ENCODE data around the gene CMPK2.

CMPK2 gene

DNA sequence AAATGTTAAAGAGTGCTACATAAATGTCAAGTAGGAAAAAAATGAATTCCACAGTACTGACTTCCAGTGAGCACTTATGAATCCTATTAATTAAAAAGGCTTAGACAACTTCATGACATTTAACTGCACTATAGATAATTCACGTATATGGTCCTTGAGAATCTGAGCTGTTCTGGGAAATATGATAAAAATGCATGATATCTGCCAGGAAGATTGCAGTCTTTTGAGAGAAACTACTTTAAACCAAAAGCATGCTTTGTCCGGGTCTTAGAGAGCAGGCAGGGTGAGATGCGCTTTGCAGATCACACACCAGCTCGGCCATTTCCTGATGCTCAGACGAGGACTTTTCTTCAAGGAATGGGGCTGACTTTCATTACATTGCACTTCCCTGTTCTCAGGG, 42.6 kb downstream of the CMPK2 start:
- TF ChIP-seq, protein P1, sequence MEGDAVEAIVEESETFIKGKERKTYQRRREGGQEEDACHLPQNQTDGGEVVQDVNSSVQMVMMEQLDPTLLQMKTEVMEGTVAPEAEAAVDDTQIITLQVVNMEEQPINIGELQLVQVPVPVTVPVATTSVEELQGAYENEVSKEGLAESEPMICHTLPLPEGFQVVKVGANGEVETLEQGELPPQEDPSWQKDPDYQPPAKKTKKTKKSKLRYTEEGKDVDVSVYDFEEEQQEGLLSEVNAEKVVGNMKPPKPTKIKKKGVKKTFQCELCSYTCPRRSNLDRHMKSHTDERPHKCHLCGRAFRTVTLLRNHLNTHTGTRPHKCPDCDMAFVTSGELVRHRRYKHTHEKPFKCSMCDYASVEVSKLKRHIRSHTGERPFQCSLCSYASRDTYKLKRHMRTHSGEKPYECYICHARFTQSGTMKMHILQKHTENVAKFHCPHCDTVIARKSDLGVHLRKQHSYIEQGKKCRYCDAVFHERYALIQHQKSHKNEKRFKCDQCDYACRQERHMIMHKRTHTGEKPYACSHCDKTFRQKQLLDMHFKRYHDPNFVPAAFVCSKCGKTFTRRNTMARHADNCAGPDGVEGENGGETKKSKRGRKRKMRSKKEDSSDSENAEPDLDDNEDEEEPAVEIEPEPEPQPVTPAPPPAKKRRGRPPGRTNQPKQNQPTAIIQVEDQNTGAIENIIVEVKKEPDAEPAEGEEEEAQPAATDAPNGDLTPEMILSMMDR (IDR thresholded peaks at IDR 0.05; ENCODE audit: low read length, missing control alignments) = no peak
- no peak overlapping the region for H3K4me3 ChIP-seq (replicated peaks; ENCODE audit: low read depth, low read length)
- DNase-seq (ENCODE audit: low read depth) = peak; percentile 8

DNA sequence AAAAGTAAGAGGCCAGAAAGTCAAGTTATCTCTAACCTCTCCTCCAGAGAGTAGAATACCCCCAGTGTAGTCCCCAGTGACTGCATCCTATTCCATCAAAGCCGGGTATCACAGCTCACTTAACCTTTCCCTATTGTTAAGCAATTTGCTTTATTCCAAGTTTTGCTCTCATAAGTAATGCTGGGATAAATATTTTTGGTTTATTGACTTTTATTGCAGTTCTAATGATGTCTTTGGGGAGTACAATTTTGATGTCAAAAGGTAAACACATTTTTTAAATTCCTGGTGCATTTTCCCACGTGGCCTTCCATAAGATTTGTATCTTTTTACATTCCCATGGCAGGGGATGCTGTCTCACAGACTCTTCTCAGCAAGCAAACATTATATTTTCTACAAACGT, 43.3 kb downstream of the CMPK2 start:
- H3K4me3 ChIP-seq (replicated peaks; ENCODE audit: low read depth, low read length) = no peak overlapping the region
- no peak for DNase-seq (ENCODE audit: low read depth)

DNA sequence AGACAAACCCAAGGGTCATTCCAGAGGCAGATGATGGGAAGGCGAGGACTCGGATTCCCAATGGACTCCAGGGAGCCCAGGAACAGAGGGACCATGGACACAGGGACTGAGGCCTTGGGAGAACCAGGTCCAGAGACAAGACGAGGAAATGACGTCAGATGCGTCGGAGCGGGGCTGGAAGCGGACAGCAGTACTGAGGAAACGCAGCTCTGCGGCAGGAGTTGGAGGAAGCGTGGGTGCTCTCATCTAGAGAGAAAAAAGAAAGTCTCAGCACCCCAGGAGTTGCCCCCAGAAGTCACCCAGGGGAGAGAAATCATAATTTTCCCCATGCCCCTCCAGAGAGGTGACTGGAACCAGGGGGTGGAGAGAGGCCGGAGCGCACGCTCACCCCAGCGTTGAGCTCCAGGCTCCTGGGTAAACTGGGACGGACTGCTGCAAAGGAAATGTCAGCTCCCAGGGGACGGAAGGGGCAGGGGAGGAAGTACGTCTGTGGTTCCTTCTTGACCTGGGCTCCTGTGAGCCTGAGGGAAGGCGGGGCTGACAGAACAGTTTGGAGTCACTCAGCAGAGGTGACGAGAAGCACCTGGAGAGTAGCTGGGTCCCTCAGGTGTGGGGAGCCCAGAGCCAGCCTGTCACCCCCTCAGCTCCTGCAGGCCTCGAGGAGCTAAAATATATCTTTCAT, 44.7 kb downstream of the CMPK2 start:
- TF ChIP-seq, protein P1 (IDR thresholded peaks at IDR 0.05; ENCODE audit: low read length, missing control alignments) = no peak
- H3K4me3 ChIP-seq (replicated peaks; ENCODE audit: low read depth, low read length) = no peak overlapping the region
- no peak for DNase-seq (ENCODE audit: low read depth)

More for the DNA sequence above, 43.3 kb downstream of the CMPK2 start:
- TF ChIP-seq, protein P1 (IDR thresholded peaks at IDR 0.05; ENCODE audit: low read length, missing control alignments) = no peak

DNA sequence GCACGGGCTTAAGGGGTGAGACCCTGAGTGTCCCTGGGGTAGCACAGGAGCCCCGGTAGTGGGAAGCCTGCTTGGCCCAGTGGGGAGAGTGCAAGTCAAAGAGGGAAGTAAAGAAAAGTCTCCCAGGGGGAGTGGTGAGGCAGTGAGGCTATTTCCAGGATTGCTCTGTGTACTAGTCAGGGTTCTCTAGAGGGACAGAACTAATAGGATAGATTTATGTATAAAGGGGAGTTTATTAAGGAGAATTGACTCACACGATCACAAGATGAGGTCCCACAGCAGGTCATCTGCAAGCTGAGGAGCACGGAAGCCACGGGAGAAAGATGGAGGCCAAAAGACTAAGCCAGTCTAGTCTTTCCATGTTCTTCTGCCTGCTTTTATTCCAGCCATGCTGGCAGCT, 45.5 kb downstream of the CMPK2 start:
- TF ChIP-seq, protein P1 (IDR thresholded peaks at IDR 0.05; ENCODE audit: low read length, missing control alignments) = no peak
- no peak for DNase-seq (ENCODE audit: low read depth)

DNA sequence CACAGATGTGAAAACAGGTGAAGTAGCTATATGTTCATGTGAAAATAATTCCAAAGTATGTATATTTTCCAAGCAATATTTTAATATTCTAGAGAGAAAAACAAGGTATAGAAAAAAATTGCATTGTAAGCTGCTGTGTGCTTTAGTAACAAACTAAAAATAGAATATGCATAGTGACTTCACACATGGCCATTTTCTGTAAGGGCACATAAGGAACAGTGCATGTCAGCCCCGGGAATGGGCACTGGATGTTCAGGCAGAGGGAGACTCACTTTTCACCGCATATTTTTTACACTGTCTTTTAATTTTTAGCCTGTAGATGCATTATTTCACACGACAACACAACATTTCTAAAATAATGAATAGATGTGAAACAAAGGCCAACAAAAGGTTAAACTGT, 46.0 kb downstream of the CMPK2 start:
- DNase-seq (ENCODE audit: low read depth) = no peak
- TF ChIP-seq, protein P1 (IDR thresholded peaks at IDR 0.05; ENCODE audit: low read length, missing control alignments) = no peak
- H3K4me3 ChIP-seq (replicated peaks; ENCODE audit: low read depth, low read length) = no peak overlapping the region

More for the DNA sequence above, 45.5 kb downstream of the CMPK2 start:
- H3K4me3 ChIP-seq (replicated peaks; ENCODE audit: low read depth, low read length) = no peak overlapping the region

DNA sequence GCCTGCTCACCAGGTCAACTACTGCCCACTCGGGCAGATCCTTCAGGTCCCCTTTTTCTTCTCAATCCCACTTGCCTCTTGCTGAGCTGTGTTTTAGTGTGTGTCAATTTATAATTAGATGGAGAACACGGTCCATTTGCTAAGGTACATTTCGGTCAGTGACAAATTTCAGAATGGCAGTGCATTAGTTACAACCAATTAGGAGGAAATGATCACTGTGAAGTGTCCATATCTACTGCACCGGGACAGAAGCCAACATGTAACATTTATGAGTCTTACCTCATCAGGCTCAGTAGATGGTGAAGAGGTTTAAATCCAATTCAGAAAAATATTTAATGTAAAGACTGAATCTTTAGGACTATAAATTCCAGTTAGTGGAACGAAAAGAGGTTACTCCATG, 47.7 kb downstream of the CMPK2 start:
- no peak overlapping the region for H3K4me3 ChIP-seq (replicated peaks; ENCODE audit: low read depth, low read length)
- TF ChIP-seq, protein P1 (IDR thresholded peaks at IDR 0.05; ENCODE audit: low read length, missing control alignments) = no peak
- no peak for DNase-seq (ENCODE audit: low read depth)

DNA sequence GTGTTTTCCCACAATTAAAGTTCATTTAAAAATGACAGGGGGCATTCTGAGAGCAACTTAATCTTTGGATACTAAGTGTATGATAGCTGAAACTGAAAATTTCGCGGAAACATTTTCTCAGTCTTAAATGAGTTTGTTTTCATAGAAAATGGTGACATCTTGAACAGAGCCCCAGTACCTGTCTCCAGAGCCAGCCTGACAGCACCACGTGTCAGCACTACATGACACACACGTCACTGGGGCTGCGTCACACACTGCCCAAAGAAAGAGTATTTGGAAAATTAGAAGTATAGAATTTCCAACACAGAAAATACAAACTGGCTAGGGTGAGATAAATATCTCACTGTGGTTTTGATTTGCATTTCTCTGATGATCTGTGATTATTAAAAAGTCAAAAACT, 50.8 kb downstream of the CMPK2 start:
- H3K4me3 ChIP-seq (replicated peaks; ENCODE audit: low read depth, low read length) = no peak overlapping the region
- DNase-seq (ENCODE audit: low read depth) = no peak
- TF ChIP-seq, protein P1 (IDR thresholded peaks at IDR 0.05; ENCODE audit: low read length, missing control alignments) = no peak
